A172 (cell line): ENCODE data around the gene MAGEB17. TPM values are rescaled to one million over a fixed set of nuclear protein-coding genes. Genes with fewer than 3 reads are reported as not detected.
"Not testable (repeated sequence)": the region's sequence is repeated elsewhere in the genome, so short reads cannot be mapped to it uniquely, and the experiment has no call there.

Experiments used
- DNase-seq: peaks from one replicate; pipeline ENCODE4 v3.0.0-alpha.2; 2015; ENCODE audit warnings: low spot score
- total RNA-seq: library from RNA; depleted of rRNA; stranded (reverse); fragments of >200 nt; shearing (Covaris generic); gene quantifications from 2 replicates; pipeline ENCODE4 v1.2.3, GENCODE V29; 2014

The MAGEB17 gene
- total RNA-seq, 1 experiment from 2014 or later, result 0.55 TPM

DNA sequence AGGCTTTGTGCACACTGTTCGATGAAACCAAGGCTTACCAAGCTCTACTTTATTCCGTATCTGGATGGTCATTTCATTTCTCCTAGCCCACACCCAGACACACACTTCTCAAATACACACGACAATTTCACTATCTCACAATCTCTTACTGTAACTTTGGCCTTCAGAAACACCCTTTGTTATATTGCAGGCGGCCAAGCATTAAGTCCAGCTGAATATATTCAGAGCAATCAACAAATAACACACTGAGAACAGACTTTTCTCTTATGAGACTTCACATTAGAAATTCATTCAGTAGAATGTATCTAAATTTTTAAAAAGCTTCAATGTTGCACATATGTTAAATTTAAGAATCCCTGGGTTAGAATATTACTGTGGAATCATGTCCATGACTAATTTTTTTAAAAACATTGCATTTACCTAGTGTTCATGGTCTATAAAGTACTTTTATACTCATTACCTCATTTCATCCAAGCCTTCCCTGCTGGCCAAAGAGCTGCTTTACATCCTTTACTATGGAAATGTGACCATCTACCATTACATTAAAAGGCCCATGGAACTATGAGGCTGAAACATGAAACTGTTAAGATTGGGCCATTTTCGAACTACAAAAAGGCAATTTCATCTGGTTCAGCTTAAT, 10.5 kb upstream of the MAGEB17 start:
- no peak for DNase-seq

DNA sequence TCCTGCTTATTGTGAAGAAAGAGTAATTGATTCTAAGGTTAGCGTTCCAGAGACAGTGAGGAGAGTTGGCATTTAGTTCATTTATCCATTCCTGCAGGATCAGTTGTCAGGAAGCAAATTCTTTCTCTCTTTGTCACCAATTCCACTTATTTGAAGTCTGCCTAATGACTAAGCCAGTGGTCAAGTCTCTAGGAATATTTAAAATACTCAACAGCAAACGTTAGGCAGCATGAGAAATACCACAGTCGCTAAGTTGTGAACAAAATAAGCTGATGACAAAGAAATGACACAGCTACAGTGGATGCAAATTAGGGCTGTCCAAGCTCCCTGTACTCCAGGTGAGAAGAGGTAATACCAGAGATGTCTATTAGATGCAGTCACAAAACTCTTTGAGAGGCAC, 6.6 kb upstream of the MAGEB17 start:
- peak; percentile 98 for DNase-seq

DNA sequence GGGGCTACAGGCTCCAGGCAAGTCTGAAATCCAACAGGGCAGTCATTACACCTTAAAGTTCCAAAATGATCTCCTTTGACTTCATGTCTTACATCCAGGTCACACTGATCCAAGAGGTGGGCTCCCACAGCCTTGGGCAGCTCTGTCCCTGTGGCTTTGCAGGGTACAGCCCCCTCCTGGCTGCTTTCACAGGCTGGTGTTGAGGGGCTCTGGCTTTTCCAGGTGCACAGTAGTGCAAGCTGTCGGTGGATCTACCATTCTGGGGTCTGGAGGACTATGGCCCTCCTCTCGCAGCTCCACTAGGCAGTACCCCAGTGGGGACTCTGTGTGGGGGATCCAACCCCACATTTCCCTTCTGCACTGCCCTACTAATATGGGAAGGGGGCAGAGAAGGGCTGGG, 6.1 kb upstream of the MAGEB17 start:
- DNase-seq, result not testable (repeated sequence)

DNA sequence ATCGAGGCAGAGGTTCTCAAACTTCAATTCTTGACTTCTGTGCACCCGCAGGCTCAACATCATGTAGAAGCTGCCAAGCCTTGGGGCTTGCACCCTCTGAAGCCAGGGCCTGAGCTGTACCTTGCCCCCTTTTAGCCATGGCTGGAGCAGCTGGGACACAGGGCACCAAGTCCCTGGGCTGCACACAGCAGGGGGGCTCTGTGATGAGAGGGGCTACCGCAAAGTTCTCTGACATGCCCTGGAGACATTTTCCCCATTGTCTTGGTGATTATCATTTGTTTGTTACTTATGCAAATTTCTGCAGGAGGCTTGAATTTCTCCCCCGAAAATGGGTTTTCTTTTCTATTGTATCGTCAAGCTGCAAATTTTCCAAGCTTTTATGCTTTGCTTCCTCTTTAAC, 4.9 kb upstream of the MAGEB17 start:
- DNase-seq, result no peak

DNA sequence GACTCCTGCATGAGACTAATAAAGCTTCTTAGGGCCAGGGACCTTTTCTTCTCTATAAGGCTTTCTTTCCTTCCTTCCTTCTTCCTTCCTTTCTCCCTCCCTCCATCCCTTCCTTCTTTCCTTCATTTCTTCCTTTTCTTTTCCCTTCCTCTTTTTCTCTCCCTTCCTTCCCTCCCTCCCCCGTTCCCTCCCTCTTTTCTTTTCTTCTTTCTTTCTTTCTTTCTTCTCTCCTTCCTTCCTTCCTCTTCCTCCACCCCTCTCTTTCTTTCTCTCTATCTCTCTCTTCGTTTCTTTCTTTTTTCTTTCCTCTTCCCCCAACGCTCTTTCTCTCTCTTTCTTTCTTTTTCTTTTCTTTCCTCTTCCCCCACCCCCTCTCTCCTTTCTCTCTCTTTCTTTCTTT, 2.5 kb upstream of the MAGEB17 start:
- no peak for DNase-seq

DNA sequence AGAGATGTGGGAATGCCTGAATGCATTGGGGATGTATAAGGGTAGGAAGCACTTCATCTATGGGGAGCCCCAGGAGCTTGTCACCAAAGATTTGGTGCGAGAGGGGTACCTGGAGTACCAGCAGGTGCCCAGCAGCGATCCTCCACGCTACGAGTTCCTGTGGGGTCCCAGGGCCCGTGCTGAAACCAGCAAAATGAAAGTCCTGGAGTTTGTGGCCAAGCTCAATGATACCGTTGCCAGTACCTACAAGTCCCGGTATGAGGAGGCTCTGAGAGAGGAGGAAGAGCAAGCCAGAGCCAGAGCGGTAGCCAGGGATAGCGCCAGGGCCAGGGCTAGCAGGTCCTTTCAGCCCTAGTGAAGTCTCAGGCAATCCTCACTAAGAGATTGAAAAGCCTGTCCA, 3.8 kb downstream of the MAGEB17 start:
- DNase-seq, result no peak

DNA sequence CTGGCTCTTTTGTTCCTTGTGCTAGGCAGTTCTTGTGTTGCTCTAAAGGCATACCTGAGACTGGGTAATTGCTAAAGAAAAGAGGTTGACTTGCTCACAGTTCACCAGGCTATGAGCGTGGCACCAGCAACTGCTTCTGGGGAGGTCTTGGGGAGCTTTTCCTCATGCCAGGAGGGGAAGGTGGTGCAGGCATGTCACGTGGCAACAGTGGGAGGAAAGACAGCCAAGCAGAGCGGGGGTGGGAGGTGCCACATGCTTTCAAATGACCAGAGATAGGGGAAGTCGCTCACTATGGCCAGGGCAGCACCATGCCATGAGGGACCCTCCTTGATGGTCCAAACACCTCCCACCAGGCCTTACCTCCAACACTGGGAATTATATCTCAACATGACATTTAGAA, 4.7 kb downstream of the MAGEB17 start:
- no peak for DNase-seq

DNA sequence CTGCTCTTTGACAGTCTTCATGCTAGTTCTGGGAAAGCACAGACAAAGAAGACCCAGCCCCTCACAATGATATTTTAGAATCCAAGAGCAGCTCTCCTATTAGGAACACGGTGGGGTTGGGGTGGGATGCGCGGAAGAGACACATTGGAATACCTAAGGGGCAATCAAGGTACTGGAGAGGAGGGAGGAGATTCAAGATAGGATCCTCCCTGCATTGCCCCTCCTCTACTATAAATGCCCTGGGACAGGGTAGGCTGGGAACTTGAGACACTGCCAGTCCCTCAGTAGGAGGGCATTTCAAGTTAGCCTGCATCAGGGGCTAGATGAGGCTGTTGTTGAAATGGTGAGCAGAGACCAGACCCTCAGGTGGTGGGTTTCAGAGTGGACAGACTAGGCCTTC, 5.1 kb downstream of the MAGEB17 start:
- DNase-seq, result no peak

DNA sequence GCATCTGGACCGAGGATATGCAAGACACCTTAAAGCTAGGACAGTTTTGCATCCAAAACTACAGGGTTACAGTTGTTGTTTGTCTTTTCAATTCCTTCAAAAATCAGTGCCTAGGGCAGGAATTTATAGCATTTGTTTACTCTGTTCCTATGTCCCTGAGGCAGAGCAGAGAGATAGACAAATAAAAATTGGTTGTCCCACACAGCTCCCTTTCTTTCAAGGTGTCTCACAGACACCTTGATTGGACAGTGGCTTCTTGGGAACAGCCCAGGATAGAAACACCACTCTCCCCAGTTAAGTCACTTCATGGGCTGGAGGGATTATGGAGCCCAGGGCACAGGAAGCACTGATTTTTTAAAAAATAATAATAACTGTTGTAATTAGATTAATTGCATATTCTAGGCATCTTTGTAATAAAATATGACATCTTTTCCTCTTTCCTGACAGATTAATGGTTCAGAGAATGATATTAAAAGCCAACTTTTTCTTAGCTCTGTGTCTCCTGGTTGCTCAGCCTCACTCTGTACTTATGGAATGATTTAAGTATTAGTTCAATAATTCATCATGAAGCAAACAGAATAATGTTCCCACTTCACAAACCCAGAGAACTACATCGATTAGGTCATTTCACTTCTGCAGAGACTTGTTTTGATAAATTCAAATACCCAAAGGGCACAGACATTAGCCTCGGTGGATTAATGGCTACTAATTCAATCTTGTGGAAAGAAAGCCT, 8.2 kb downstream of the MAGEB17 start:
- DNase-seq, result no peak

DNA sequence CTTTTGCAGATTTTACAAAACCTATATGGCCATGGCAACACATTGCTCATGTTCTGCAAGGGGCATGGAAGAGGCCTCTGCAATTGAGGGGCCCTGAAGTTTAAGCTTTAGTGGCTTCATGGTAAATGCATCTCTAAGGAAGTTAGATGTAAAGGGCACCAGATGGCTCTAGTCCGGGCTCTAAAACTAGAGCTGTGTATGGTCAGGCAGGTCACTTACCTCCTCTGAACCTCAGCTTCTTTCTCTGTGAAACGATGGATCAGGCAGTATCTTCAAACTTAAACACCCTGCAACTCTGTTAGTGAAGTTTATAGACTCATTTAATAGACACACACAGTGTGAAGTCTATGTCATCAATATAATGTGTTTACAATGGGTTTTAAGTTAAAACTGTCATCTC, 10.0 kb downstream of the MAGEB17 start:
- DNase-seq, result no peak

DNA sequence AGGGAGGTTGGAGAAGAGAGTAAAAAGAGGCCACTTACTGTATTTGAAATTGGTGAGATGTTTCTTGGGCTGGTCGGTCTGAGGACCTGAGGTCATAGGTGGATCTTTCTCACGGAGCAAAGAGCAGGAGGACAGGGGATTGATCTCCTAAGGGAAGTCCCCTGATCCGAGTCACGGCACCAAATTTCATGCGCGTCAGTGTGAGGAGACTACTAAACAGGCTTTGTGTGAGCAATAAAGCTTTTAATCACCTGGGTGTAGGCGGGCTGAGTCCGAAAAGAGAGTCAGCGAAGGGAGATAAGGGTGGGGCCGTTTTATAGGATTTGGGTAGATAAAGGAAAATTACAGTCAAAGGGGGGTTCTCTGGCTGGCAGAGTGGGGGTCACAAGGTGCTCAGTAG, 16.6 kb downstream of the MAGEB17 start:
- DNase-seq, result not testable (repeated sequence)

DNA sequence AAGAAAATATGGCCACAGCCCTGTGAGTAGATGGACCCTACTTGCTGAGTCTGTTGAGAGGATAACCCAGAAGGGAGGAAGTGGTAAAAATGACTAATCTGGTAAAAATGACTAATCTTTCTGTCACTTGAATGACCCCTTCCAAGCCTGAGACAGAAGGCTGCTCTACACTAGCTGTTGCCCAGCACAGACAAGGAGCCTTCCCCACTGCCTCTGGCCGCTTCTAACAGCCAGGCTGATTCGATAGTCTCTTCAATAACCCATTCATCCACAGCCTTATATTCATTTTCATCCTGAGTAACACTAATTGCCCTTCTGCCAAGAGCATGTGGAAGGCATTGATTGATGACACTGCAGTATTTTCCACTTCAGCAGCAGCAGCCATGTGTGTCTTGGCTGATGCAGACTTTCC, 18.4 kb downstream of the MAGEB17 start:
- DNase-seq, result peak; percentile 97

DNA sequence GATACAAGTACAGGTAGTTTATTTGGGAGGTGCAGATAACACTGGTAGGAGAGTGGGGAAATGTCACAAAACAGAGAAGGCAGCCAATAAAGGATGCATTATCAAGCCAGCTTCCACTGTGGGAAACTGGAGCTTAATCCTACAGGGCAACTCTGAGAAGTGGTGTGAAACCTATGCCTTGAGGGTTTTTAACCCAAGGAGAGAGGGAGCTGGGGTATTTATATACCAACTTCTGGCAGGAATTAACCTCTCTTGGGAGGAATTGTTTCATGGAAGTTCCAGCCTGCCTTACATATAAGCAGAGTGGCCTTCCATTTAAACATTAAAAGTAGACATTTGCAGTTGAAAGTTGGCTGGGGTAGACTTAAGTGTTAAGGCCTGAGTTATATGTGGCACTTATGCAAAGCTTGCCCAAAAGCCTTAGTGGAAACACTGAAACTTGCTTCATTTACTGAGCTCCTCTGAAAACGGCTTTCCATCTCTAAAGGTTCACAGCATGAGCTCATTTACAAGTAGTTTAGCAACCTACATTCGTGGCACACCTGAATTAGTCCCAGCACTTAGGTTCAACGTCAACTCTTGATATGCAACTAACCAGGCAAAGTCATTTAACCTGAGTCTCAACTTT, 19.2 kb downstream of the MAGEB17 start:
- no peak for DNase-seq

DNA sequence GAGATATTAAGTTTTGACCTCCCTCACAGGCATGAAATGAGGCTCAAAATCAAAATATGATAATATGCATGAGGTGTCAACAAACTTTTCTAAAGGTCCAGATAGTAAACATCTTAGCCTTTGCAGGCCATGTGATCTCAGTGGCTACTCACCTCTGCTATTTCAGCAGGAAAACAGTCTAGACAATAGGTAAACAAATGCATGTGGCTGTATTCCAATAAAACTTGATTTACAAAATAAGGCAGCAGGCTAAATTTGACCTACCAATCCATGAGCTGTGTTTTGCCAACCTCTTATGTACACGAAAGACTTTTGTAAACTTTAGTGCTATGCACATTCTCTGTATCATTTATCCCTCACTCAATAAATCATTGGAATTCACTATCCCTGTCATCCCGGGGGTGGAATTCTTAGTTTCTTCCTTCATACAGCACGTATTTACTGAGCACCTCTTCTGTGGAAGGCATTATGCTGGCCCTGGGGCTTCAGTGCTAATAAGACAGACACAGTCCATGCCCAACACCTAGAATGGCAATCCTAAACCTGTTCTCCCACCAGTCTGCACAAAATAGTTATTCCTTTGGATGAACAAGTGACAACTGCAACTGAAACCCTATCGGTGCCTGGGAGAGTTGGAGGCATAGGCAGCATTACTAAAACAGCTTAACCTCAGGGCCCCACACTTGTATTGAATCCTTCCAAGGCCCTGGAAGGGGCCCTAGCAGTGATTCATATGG, 19.9 kb downstream of the MAGEB17 start:
- no peak for DNase-seq

DNA sequence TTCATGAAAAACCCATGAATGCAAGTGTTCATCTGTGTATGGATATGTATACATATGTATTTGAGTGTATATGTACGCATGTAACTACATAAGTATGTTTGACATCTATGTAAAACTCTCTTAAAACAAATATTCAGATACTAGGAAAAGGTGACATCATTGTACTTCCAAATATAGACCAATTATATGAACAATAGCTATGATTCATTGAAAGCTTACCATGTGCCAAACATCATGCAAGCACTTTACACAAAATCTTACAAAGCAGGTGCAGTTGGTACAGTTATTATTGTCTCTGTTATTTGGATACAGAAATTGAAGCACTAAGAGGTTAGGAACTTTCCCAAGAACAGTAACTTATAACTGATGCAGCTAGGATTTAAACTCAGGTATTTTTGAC, 21.4 kb downstream of the MAGEB17 start:
- DNase-seq, result peak; percentile 24

DNA sequence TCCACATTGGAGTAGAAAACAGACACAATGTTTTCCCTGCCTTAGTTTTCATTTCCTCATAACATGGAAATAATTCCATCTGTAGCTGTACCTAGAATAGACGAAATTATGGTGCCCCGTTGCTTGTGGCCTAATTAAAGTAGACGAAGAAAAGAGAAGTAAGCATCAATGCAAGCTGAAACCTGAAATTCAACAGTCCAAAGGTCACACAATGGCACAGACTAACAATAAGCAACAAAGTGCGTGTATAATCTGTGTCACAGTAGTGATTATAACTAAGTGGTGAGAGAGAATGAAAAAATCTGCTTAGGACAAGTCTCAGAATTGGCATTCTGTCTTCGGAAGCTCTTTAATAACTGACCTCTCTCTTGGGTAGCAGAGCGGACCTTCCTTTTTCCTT, 24.3 kb downstream of the MAGEB17 start:
- no peak for DNase-seq

DNA sequence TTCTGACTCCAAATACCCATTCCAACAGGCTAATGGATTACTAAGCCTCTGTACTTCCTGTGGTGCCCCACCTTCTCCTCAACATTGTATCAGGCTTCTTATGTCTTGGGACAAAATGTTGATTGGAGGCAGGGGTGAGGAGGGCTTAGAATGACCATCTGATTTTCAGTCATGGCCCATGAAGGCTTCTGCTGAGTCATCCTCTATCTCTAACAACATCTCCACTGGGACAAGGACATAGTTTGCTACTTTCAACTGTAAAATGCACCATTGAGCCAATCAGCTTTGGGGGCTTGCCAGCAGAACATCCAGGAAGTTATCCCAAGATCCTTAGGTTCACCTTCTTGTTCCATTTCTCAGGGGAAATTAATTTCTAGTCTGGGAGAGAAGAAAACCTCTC, 29.5 kb downstream of the MAGEB17 start:
- DNase-seq, result peak; percentile 28

DNA sequence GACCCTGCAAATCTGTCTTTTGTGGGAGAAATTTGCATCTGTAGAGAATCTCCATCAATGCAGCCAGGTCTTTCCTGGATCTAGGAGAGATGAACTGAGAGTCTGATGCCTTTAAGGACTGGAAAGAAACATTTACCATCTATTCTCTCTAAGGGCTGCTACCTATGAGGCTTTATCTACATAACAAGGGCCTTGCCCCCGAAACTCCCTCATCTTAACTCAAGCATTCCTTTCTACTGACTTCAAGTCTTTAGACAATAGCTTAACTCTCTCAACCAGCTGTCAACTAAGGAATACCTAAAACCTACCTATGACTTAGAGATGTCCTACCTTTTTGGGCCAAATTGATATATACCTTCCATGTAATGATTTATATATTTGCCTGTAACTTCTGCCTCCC, 32.1 kb downstream of the MAGEB17 start:
- DNase-seq, result no peak

DNA sequence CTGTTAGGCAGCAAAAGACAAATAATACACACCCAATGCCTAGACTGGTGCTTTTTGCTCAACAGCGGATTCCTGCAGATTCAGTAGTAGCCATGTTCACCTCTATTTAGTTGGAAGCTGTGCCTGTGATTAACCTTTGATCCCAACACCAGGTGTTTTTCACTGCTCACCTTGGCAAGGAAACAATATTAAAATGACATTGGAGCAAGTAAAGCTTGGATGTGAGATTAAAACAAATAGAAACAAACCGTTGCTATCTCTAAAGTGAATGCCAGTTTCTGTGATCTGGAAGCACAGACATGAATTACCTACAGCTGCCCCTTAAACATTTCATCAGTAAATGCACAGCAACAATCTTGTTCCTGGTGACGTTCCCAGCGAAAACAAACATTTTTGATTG, 35.7 kb downstream of the MAGEB17 start:
- DNase-seq, result no peak

DNA sequence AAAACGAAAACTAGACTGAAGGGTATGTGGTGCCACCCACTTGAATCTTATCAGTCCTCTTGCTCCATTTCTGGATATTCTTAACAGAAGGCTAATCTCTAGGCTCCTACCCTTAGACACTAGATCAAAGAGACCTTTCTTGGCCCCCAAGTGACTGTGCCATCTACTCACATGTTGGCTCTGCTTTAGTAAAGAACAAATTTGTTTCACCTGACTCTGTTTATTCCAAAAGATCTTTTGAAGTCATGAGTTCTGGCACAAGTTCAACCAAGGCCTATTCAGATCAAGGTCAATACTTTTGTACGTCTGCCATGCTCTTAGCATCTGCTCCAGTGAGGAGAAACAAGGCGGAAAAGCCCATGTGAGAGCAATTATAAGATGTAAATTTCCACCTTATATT, 37.3 kb downstream of the MAGEB17 start:
- no peak for DNase-seq

DNA sequence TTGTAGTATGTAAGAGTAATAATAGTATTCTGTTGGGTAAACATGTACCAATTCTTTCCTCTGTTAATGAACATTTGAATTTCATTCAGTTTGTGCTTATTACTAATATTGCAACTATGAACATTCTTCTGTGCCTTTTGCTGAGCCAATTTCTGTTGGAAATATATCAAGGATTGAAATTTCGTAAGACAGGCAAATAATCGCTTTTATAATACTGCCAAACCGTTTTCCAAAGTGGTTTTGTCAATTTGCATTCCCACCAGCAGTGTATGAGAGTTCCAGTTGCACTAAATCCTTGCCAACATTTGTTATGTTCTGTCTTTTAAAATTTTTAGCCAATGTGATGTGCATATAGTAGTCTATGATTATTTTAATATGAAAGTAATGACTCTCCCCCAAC, 38.6 kb downstream of the MAGEB17 start:
- DNase-seq, result no peak

DNA sequence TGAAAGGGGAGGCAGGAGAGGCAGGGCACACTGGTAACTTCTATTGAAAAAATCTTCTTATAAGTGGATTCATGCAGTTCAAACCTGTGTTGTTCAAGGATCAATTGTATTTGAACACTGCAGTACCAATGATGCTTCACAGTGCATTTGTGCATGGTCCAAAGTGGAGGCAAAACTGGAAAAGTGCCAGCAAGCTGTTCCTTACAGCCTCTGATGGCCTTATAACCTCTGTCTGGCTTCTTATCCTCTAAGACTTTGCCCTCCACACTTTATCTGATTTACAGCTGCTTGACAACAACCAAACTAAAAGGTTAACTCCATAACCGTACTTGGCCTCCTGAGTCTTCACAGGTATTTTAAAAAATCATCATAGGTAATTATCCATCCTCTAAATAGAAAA, 40.4 kb downstream of the MAGEB17 start:
- no peak for DNase-seq

DNA sequence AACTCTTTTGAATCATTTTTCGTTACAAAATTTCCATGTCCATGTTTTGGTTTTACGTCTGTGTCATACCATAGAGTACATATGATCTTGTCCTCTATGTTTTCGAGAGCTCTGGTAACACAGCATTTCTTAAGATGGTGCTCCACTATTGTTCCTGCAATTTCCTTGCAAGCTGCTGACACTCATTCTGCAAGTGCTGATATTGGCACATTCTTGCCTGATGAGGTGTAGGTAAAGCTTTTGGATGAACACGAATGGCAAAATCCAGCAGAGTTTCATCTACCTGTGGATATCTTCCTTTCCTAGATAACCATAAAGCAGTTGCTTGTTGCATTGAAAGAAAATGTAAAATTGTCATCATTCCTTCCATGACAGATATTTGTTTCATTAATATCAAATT, 41.3 kb downstream of the MAGEB17 start:
- DNase-seq, result no peak
